Gastrocnemius medialis (tissue), 4 donors: ENCODE results near the gene CDH4. TPM values are rescaled to one million over a fixed set of nuclear protein-coding genes. Genes with fewer than 3 reads are reported as not detected.

Experiments used
- ATAC-seq, 2 donors: fragments of 150-250 bp; one replicate each; pipeline ENCODE4 v1.9.1; 2016
- DNase-seq, 2 donors: peaks; one replicate each; pipeline ENCODE4 v3.0.0-alpha.2; 2019
- H3K27ac ChIP-seq, 4 donors: fragments of 200-600 bp; sonication (generic); 1 replicate in 1 of 4; 2 replicates in 3 of 4; pipeline ENCODE4 v1.5.1; 2016 to 2018; ENCODE audit warnings: mild to moderate bottlenecking in 2 of 4, moderate library complexity in 1 of 4
- H3K27me3 ChIP-seq, 3 donors: fragments of 200-600 bp; sonication (generic) in 2 of 3; 1 replicate in 1 of 3; 2 replicates in 2 of 3; pipeline versions ENCODE4 v1.5.1 to v1.6.0; 2016 to 2019; ENCODE audit warnings: mild to moderate bottlenecking in 1 of 3, moderate library complexity in 1 of 3
- H3K36me3 ChIP-seq, 2 donors: fragments of 200-600 bp; sonication (generic) in 1 of 2; one replicate each; pipeline ENCODE4 v1.5.1; 2017 to 2018
- H3K4me1 ChIP-seq, 2 donors: fragments of 200-600 bp; sonication (generic) in 1 of 2; one replicate each; pipeline ENCODE4 v1.5.1; 2016 to 2017; ENCODE audit warnings: mild to moderate bottlenecking in 2 of 2
- H3K4me3 ChIP-seq, 4 donors: fragments of 200-600 bp; sonication (generic) in 3 of 4; 1 replicate in 1 of 4; 2 replicates in 3 of 4; pipeline ENCODE4 v1.5.1; 2016 to 2019; ENCODE audit warnings: mild to moderate bottlenecking in 2 of 4
- H3K9me3 ChIP-seq, 3 donors: fragments of 200-600 bp; sonication (generic) in 2 of 3; 1 replicate in 1 of 3; 2 replicates in 2 of 3; pipeline ENCODE4 v1.5.1; 2016 to 2019
- POLR2A ChIP-seq, 2 donors: fragments of 450-650 bp; IDR thresholded peaks; one replicate each; pipeline ENCODE4 v1.6.1; 2017; ENCODE audit warnings: antibody characterized with exemption in 2 of 2, mild to moderate bottlenecking in 2 of 2, moderate library complexity in 2 of 2
- in situ Hi-C, 4 donors: fragments of 200-750 bp; cut with MboI; loops; one replicate each; pipeline versions ENCODE4 v1.15.0 to v1.8.0; 2017; ENCODE audit warnings: low sequenced_read_pairs in 4 of 4
- intact Hi-C: fragments of 100-400 bp; cut with DNase I; formaldehyde crosslinking; loops from one replicate; pipeline ENCODE4 v1.15.1; 2023; ENCODE audit warnings: low total_unique reads
- total RNA-seq, 4 donors: library from RNA; depleted of rRNA; stranded (reverse); fragments of >200 nt; gene quantifications; one replicate each; pipeline versions ENCODE4 v1.1.0 to v1.2.3, GENCODE V29; 2016
- TF ChIP-seq, protein P1 (sequence below), 5 experiments: fragments of 450-650 bp in 3 of 5; fragments of 200-600 bp in 2 of 5; sonication (generic) in 2 of 5; IDR thresholded peaks in 4 of 5; conservative IDR thresholded peaks in 1 of 5; 1 replicate in 4 of 5; 2 replicates in 1 of 5; pipeline ENCODE4 v1.5.1; 2016 to 2019; ENCODE audit warnings: antibody characterized with exemption in 5 of 5, mild to moderate bottlenecking in 3 of 5, moderate library complexity in 3 of 5

The CDH4 gene
- total RNA-seq, 4 donors from 2014 or later, result 0.38 to 1.2 (median 0.86) TPM

DNA sequence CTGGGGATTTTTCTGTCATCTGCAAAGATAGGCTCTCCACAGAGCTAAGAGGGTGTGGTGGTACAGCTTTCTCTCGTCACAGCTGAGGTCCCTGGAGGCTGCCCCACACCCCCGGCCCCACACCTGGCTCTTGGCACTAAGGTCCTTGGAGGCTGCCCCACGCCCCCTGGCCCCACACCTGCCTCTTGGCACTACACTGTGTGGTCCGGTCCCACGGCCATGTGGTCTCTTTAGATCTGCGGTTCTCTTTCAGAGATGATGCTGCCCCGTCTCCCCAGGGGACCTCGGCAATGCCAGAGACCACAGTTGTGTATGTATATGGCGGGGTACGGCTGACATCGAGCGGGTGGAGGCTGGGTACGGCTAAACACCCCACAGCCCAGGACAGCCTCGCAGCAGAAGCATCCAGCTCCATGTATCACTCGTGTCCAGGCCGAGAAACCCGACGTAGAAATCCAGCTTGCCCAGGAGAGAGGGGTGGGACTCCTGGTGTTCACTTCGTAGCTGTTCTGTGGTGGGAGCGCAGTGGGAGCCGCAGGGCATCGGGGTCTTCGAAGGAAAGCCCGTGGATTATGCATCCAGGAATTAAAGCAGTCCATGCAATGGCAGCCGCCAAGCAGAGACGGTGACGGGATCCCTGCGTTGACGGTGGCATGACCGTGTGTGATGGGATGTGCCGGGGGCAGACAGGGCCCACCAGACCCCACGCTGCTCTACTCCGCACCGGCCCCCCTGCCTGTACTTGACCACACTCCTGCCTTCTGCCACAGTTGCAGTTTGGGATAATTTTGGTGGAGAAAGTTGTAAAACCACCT, 292.1 kb downstream of the CDH4 start:
- ATAC-seq, result no peak

DNA sequence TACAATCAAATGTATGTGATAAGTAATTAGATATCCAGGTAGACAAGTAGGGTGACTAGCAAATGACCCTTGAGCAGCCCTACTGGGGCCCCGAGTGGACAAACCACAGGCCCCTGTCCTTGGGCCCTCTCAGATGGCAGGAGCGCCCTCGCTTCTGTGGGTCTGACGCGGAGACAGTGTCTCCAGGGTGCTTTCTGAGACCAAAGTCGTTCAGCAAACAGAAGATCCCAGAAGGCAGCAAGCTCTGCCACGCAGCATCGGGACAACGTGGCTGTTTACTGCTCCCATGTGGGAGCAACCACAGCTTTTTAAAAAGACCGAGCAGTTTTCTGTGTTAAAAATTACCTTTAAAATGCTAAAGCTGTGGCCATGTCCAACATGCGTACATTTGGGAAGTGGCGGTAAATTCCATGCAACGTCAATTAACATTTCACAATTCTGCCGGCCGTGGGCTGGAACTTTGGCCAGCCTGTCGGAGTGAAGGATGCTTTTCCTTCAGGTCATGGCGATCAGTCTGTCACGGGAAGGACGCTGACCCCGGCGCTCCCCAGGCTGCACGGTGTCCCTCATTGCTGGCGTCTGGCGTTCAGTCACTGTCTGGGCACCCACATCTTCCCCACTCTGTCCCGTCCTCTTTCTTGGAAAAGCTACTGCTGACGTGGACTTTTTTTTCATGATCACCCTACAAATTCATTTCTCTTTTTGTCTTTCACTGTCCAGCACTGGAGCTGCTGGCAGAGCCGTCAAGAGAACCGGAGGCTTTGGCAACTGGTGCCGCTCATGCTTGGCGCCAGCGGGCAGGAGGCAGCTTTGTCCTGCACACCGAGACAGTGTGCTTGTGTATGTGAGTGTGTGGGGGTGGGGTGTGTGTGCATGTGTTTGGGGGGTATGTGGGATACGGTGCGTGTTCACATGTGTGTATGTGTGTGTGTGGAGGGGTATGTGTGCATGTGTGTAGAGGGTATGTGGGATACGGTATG, 293.1 kb downstream of the CDH4 start:
- Histone ChIP-seq H3K27me3 (no peaks in the 10 kb centered on the region), H3K36me3 (no peaks in the 10 kb centered on the region), H3K4me3 (no peak overlapping the region), H3K4me1 (no peaks in the 10 kb centered on the region), H3K27ac (no peak overlapping the region), H3K9me3 (no peaks in the 10 kb centered on the region)
- ATAC-seq (no peak), DNase-seq (no peak)
- intact Hi-C loops, result no loop called here
- TF ChIP-seq, protein P1, sequence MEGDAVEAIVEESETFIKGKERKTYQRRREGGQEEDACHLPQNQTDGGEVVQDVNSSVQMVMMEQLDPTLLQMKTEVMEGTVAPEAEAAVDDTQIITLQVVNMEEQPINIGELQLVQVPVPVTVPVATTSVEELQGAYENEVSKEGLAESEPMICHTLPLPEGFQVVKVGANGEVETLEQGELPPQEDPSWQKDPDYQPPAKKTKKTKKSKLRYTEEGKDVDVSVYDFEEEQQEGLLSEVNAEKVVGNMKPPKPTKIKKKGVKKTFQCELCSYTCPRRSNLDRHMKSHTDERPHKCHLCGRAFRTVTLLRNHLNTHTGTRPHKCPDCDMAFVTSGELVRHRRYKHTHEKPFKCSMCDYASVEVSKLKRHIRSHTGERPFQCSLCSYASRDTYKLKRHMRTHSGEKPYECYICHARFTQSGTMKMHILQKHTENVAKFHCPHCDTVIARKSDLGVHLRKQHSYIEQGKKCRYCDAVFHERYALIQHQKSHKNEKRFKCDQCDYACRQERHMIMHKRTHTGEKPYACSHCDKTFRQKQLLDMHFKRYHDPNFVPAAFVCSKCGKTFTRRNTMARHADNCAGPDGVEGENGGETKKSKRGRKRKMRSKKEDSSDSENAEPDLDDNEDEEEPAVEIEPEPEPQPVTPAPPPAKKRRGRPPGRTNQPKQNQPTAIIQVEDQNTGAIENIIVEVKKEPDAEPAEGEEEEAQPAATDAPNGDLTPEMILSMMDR (IDR thresholded peaks at IDR 0.05 in 4 of 5, conservative IDR thresholded peaks at IDR 0.05 in 1 of 5), result no peak
- no peak for TF ChIP-seq POLR2A (IDR thresholded peaks at IDR 0.05)
- in situ Hi-C loops, result no loop called here

More for the DNA sequence above, 292.1 kb downstream of the CDH4 start:
- H3K9me3 ChIP-seq, result no peaks in the 10 kb centered on the region
- H3K36me3 ChIP-seq, result no peaks in the 10 kb centered on the region
- TF ChIP-seq, protein P1 (IDR thresholded peaks at IDR 0.05 in 4 of 5, conservative IDR thresholded peaks at IDR 0.05 in 1 of 5), result no peak
- TF ChIP-seq POLR2A (IDR thresholded peaks at IDR 0.05), result no peak
- no peaks in the 10 kb centered on the region for H3K4me1 ChIP-seq
- in situ Hi-C loops, result no loop called here
- intact Hi-C loops, result no loop called here
- H3K27ac ChIP-seq, result no peak overlapping the region
- H3K4me3 ChIP-seq, result no peak overlapping the region
- H3K27me3 ChIP-seq, result no peaks in the 10 kb centered on the region
- no peak for DNase-seq

DNA sequence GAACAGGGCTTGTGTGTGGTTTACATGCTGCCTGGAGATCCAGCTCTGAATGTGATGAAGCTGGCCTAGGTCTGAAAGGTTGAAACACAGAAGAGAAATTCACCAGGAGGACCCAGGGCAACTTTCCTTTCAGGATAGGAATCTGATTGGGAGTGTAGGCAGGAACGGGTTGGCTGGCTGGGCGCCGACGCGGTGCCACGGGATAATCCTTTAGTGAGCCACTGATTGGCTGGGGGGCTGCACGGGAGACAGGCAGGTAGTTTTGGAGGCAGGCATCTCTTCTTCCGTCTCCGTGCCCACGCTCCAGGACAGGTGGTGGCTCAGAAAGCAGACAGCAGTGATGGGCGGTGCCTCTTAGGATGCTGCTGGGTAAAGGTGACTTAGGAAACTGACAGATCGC, 294.6 kb downstream of the CDH4 start:
- TF ChIP-seq POLR2A (IDR thresholded peaks at IDR 0.05), result no peak
- TF ChIP-seq, protein P1 (IDR thresholded peaks at IDR 0.05 in 4 of 5, conservative IDR thresholded peaks at IDR 0.05 in 1 of 5), result no peak
- Histone ChIP-seq H3K36me3 (no peaks in the 10 kb centered on the region), H3K4me1 (no peaks in the 10 kb centered on the region), H3K4me3 (no peak overlapping the region), H3K27ac (no peak overlapping the region), H3K9me3 (no peaks in the 10 kb centered on the region), H3K27me3 (no peaks in the 10 kb centered on the region)
- ATAC-seq (no peak), DNase-seq (no peak)
- intact Hi-C loops, result no loop called here
- in situ Hi-C loops, result no loop called here

DNA sequence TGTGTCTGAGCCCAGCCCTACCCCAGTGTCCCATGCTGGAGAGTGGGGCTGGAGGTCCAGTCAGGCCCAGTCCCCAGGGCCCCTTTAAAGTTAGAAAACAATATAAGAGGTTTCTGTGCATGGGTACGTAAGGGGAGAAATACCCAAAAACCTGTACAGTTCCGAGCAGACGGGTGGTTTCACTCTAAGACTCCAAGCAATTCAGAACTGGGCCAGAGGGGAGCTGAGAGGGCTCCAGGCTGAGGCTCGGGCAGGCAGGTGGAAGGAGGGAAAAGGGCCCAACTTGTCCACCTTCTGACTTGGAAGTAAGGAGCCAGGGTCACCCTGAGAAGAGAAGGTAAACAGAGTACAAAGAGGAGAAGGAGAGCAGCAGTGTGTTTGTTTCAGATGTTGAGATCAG, 296.0 kb downstream of the CDH4 start:
- in situ Hi-C loops, result no loop called here
- DNase-seq, result no peak
- H3K4me3 ChIP-seq, result no peak overlapping the region
- ATAC-seq, result no peak
- H3K27ac ChIP-seq, result no peak overlapping the region
- H3K4me1 ChIP-seq, result no peaks in the 10 kb centered on the region
- TF ChIP-seq, protein P1 (IDR thresholded peaks at IDR 0.05 in 4 of 5, conservative IDR thresholded peaks at IDR 0.05 in 1 of 5), result no peak
- intact Hi-C loops, result no loop called here
- H3K36me3 ChIP-seq, result no peaks in the 10 kb centered on the region
- no peaks in the 10 kb centered on the region for H3K9me3 ChIP-seq
- no peaks in the 10 kb centered on the region for H3K27me3 ChIP-seq
